K562 (cell line): ENCODE data around the gene MAD1L1. TPM values are rescaled to one million over a fixed set of nuclear protein-coding genes. Genes with fewer than 3 reads are reported as not detected.

Experiments
- BDP1 ChIP-seq: IDR thresholded peaks from 3 replicates; pipeline ENCODE4 v1.6.1; 2011; ENCODE audit not compliant: insufficient read length, insufficient read depth
- BRD9 ChIP-seq: fragments of 450-650 bp; IDR thresholded peaks from 2 replicates; pipeline ENCODE4 v1.6.1; 2018; ENCODE audit warnings: low read depth; ENCODE audit not compliant: partially characterized antibody
- CBX2 ChIP-seq: fragments of 200-600 bp; sonication (generic); IDR thresholded peaks from one replicate; pipeline ENCODE4 v1.6.1; 2012; ENCODE audit warnings: mild to moderate bottlenecking, low read length, inconsistent platforms; ENCODE audit not compliant: insufficient read depth, poor library complexity, severe bottlenecking
- CCNT2 ChIP-seq: IDR thresholded peaks from 2 replicates; pipeline ENCODE4 v1.6.1; 2011; ENCODE audit warnings: borderline replicate concordance, low read depth, mild to moderate bottlenecking, moderate library complexity, mixed read lengths, low read length; ENCODE audit not compliant: insufficient read length; ENCODE audit errors: extremely low read depth
- FOXK1 ChIP-seq: sonication (generic); formaldehyde crosslinking; IDR thresholded peaks from 2 replicates; pipeline ENCODE4 v1.8.0; 2022; ENCODE audit warnings: missing genetic modification reagents, mild to moderate bottlenecking, borderline replicate concordance
- HBP1 ChIP-seq: fragments of 450-650 bp; formaldehyde crosslinking; IDR thresholded peaks from 2 replicates; pipeline ENCODE4 v1.4.0; 2022; ENCODE audit warnings: missing genetic modification characterization
- HIVEP1 ChIP-seq: fragments of 250-450 bp; sonication (Bioruptor Pico); IDR thresholded peaks from 2 replicates; pipeline ENCODE4 v1.4.0; 2020; ENCODE audit warnings: mild to moderate bottlenecking
- KHSRP ChIP-seq: fragments of 450-650 bp; IDR thresholded peaks from 2 replicates; pipeline ENCODE4 v1.6.1; 2017
- LARP7 ChIP-seq: fragments of 450-650 bp; IDR thresholded peaks from 2 replicates; pipeline ENCODE4 v1.6.1; 2016
- MBD1 ChIP-seq: fragments of 250-450 bp; sonication (Bioruptor Pico); IDR thresholded peaks from 2 replicates; pipeline ENCODE4 v1.8.0; 2022; ENCODE audit warnings: inconsistent platforms
- NFIX ChIP-seq: fragments of 250-450 bp; sonication (Bioruptor Pico); IDR thresholded peaks from 2 replicates; pipeline ENCODE4 v1.4.0; 2020; ENCODE audit warnings: low read depth, mild to moderate bottlenecking, moderate library complexity
- NRF1 ChIP-seq, 2 experiments: fragments of 450-650 bp; IDR thresholded peaks in 1 of 2; conservative IDR thresholded peaks in 1 of 2; 2 replicates each; pipeline ENCODE4 v1.6.1; 2014; ENCODE audit warnings: mild to moderate bottlenecking in 2 of 2
- OTX1 ChIP-seq: fragments of 450-650 bp; formaldehyde crosslinking; IDR thresholded peaks from 2 replicates; pipeline ENCODE4 v1.4.0; 2022; ENCODE audit warnings: mild to moderate bottlenecking
- PHB2 ChIP-seq: fragments of 450-650 bp; IDR thresholded peaks from 2 replicates; pipeline ENCODE4 v1.6.1; 2017; ENCODE audit warnings: low read depth
- POLR3G ChIP-seq: IDR thresholded peaks from 2 replicates; pipeline ENCODE4 v1.6.1; 2011; ENCODE audit not compliant: insufficient read length, insufficient replicate concordance; ENCODE audit errors: extremely low read depth
- PYGO2 ChIP-seq: fragments of 450-650 bp; IDR thresholded peaks from 2 replicates; pipeline ENCODE4 v1.6.1; 2016; ENCODE audit warnings: mild to moderate bottlenecking, missing genetic modification characterization, moderate library complexity, missing compliant biosample characterization
- SETDB1 ChIP-seq: IDR thresholded peaks from one replicate; pipeline ENCODE4 v1.6.1; 2012; ENCODE audit warnings: low read length, control low read depth, inconsistent platforms
- SMARCE1 ChIP-seq: fragments of 450-650 bp; IDR thresholded peaks from 2 replicates; pipeline ENCODE4 v1.7.1; 2016; ENCODE audit warnings: mild to moderate bottlenecking
- ZFX ChIP-seq: sonication (generic); formaldehyde crosslinking; IDR thresholded peaks from 2 replicates; pipeline ENCODE4 v1.8.0; 2022; ENCODE audit warnings: mild to moderate bottlenecking, missing genetic modification reagents, moderate library complexity
- ZNF263 ChIP-seq: sonication (generic); formaldehyde crosslinking; IDR thresholded peaks from 2 replicates; pipeline ENCODE4 v1.8.0; 2022; ENCODE audit warnings: mild to moderate bottlenecking, missing genetic modification reagents, borderline replicate concordance
- ZNF445 ChIP-seq: fragments of 250-450 bp; sonication (Bioruptor Pico); IDR thresholded peaks from 2 replicates; pipeline ENCODE4 v1.4.0; 2020; ENCODE audit warnings: low read depth, mild to moderate bottlenecking, moderate library complexity
- ZNF785 ChIP-seq: fragments of 250-450 bp; sonication (Bioruptor Pico); IDR thresholded peaks from 2 replicates; pipeline ENCODE4 v1.4.0; 2020; ENCODE audit warnings: mild to moderate bottlenecking
- polyA plus RNA-seq, 8 experiments: library from polyadenylated mRNA; depleted of rRNA in 4 of 8; stranded (reverse) in 5 of 8; unstranded in 3 of 8; fragments of >200 nt; fragmentation: Nextera tagmentation in 2 of 8; fragmentation: Illumina TruSeq in 1 of 8; extraction: Ambion mirVana in 2 of 8; extraction: Trizol in 1 of 8; gene quantifications; 2 replicates each; pipeline versions ENCODE4 v1.2.1 to v1.2.3, GENCODE V29; 2011 to 2014; ENCODE audit warnings: inconsistent platforms in 1 of 8, missing spikeins in 1 of 8
- total RNA-seq, 7 experiments: library from RNA; depleted of rRNA in 6 of 7; stranded (reverse); fragments of >200 nt in 6 of 7; fragmentation: Illumina TruSeq in 2 of 7; extraction: Trizol in 2 of 7; gene quantifications; 2 replicates each; pipeline versions ENCODE4 v1.2.1 to v1.2.3, GENCODE V29; 2011 to 2021; ENCODE audit warnings: low replicate concordance in 1 of 7
- TF ChIP-seq, protein P1 (sequence below): fragments of 250-450 bp; sonication (Bioruptor Pico); IDR thresholded peaks from 2 replicates; pipeline ENCODE4 v1.9.0; 2021; ENCODE audit warnings: mild to moderate bottlenecking, inconsistent platforms

The MAD1L1 gene
- total and polyA plus RNA-seq, 9 of the 15 experiments (the other 6 are each of a cell fraction or from before 2014, with no cell fraction given) = 1.7 to 89.7 (median 18.0) TPM

GRCh38 chr7:2104107-2104710, 128.5 kb downstream of the MAD1L1 start (continued):
- TF ChIP-seq ZNF263 = no peak; the same call in 1 of the 2 replicates
- TF ChIP-seq SETDB1 = no peak
- TF ChIP-seq NFIX (CRISPR knock-in tag) = no peak
- TF ChIP-seq OTX1 (CRISPR knock-in tag) = 0 out of 2 replicates have a peak, but pooled peaks have one; percentile 31
- TF ChIP-seq CBX2 = no peak
- no peak for TF ChIP-seq HIVEP1
- TF ChIP-seq ZNF785 (CRISPR knock-in tag) = no peak
- peak; percentile 85 for TF ChIP-seq ZFX
- TF ChIP-seq, protein P1, sequence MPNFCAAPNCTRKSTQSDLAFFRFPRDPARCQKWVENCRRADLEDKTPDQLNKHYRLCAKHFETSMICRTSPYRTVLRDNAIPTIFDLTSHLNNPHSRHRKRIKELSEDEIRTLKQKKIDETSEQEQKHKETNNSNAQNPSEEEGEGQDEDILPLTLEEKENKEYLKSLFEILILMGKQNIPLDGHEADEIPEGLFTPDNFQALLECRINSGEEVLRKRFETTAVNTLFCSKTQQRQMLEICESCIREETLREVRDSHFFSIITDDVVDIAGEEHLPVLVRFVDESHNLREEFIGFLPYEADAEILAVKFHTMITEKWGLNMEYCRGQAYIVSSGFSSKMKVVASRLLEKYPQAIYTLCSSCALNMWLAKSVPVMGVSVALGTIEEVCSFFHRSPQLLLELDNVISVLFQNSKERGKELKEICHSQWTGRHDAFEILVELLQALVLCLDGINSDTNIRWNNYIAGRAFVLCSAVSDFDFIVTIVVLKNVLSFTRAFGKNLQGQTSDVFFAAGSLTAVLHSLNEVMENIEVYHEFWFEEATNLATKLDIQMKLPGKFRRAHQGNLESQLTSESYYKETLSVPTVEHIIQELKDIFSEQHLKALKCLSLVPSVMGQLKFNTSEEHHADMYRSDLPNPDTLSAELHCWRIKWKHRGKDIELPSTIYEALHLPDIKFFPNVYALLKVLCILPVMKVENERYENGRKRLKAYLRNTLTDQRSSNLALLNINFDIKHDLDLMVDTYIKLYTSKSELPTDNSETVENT (CRISPR knock-in tag) = peak; percentile 35; the same call in 1 of the 2 replicates
- no peak for TF ChIP-seq KHSRP
- no peak for TF ChIP-seq POLR3G
- no peak for TF ChIP-seq PYGO2 (tag)
- peak; percentile 70; the same call in 1 of the 2 replicates for TF ChIP-seq HBP1
- no peak for TF ChIP-seq MBD1
- no peak for TF ChIP-seq SMARCE1
- TF ChIP-seq FOXK1 = no peak
- TF ChIP-seq PHB2 = no peak
- TF ChIP-seq ZNF445 (CRISPR knock-in tag) = no peak
- TF ChIP-seq NRF1 (conservative IDR thresholded peaks at IDR 0.05 in 1 of 2, IDR thresholded peaks at IDR 0.05 in 1 of 2) = peak; percentile 84 to 88
- no peak for TF ChIP-seq BDP1
- peak; percentile 77 for TF ChIP-seq BRD9
- TF ChIP-seq LARP7 = no peak
- TF ChIP-seq CCNT2 = no peak
